ENCODE data around the gene NRM. TPM values are rescaled to one million over a fixed set of nuclear protein-coding genes. Genes with fewer than 3 reads are reported as not detected.

NRM gene
- total RNA-seq, 2 experiments from 2014 or later, result 43.1 to 58.8 TPM

- Mint-ChIP-seq H3K4me1 (peaks cover 32% of the 10 kb centered on the region), H3K27me3 (no peaks in the 10 kb centered on the region), H3K27ac (peak overlapping the region; percentile 95), H3K36me3 (ENCODE audit: low read depth) (peaks cover 68% of the 10 kb centered on the region), H3K4me3 (peak overlapping the region; percentile 100), H3K9me3 (no peaks in the 10 kb centered on the region)
- ChIA-PET CTCF (interaction anchor here (0.6 to 12.7 kb wide), 9 partner anchors 9 to 531 kb away, joined by 3 to 476 read pairs (median 3); partner anchors contain the start of genes DHX16, MDC1 and TUBB), POLR2A (interaction anchor here (0.5 to 1.8 kb wide), 2 partner anchors 32 to 192 kb away, joined by 4 to 5 read pairs; partner anchors contain the start of gene MDC1)
- DNase-seq, result peak; percentile 30
Observed at GRCh38 chr6:30685157-30686008, 5.4 kb downstream of the NRM start.

GRCh38 chr6:30684386-30685156 lies 6.2 kb downstream of the NRM start:
- H3K9me3 Mint-ChIP-seq, result no peaks in the 10 kb centered on the region
- peak overlapping the region; percentile 95 for H3K27ac Mint-ChIP-seq
- peak; percentile 73 for DNase-seq
- ChIA-PET CTCF (interaction anchor here (1.2 to 12.7 kb wide), 7 partner anchors 13 to 201 kb away, joined by 3 to 476 read pairs (median 3); partner anchors contain the start of genes DHX16, MDC1 and TUBB), POLR2A (interaction anchor here (0.5 to 1.8 kb wide), 3 partner anchors 33 to 191 kb away, joined by 4 to 5 read pairs (median 5); partner anchors contain the start of gene MDC1)
- peaks cover 32% of the 10 kb centered on the region for H3K4me1 Mint-ChIP-seq
- peak overlapping the region; percentile 100 for H3K4me3 Mint-ChIP-seq
- no peaks in the 10 kb centered on the region for H3K27me3 Mint-ChIP-seq
- peaks cover 77% of the 10 kb centered on the region for H3K36me3 Mint-ChIP-seq (ENCODE audit: low read depth)

GRCh38 chr6:30683980-30684338 lies 6.8 kb downstream of the NRM start:
- Mint-ChIP-seq H3K4me3 (peak overlapping the region; percentile 100), H3K9me3 (no peaks in the 10 kb centered on the region)
- POLR2A ChIA-PET, result interaction anchor here (0.9 to 1.8 kb wide), 2 partner anchors 33 to 47 kb away, joined by 5 read pairs; partner anchors contain the start of gene MDC1

GRCh38 chr6:30683183-30683979 lies 7.4 kb downstream of the NRM start:
- Mint-ChIP-seq H3K9me3 (no peaks in the 10 kb centered on the region), H3K36me3 (ENCODE audit: low read depth) (peaks cover 85% of the 10 kb centered on the region), H3K4me1 (peaks cover 27% of the 10 kb centered on the region), H3K27me3 (no peaks in the 10 kb centered on the region), H3K4me3 (peak overlapping the region; percentile 100), H3K27ac (peak overlapping the region; percentile 89)
- ChIA-PET CTCF (interaction anchor here (1.4 to 12.7 kb wide), 4 partner anchors 10 to 200 kb away, joined by 3 to 476 read pairs (median 8); partner anchors contain the start of genes DHX16, MDC1 and TUBB), POLR2A (interaction anchor here (0.9 kb wide), 1 partner anchor 47 kb away, joined by 5 read pairs; no protein-coding TSS in a partner anchor)
- DNase-seq, result peak; percentile 25

More at GRCh38 chr6:30683980-30684338, 6.8 kb downstream of the NRM start:
- CTCF ChIA-PET, result interaction anchor here (1.2 to 12.7 kb wide), 5 partner anchors 12 to 201 kb away, joined by 3 to 476 read pairs (median 3); partner anchors contain the start of genes DHX16, MDC1 and TUBB
- H3K27me3 Mint-ChIP-seq, result no peaks in the 10 kb centered on the region
- no peak for DNase-seq
- peaks cover 83% of the 10 kb centered on the region for H3K36me3 Mint-ChIP-seq (ENCODE audit: low read depth)
- peak overlapping the region; percentile 89 for H3K27ac Mint-ChIP-seq
- peaks cover 28% of the 10 kb centered on the region for H3K4me1 Mint-ChIP-seq

GRCh38 chr6:30682143-30683117 lies 8.4 kb downstream of the NRM start:
- CTCF ChIA-PET, result interaction anchor here (0.6 to 12.7 kb wide), 5 partner anchors 8 to 42 kb away, joined by 3 to 476 read pairs (median 4); partner anchors contain the start of genes MDC1 and TUBB
- Mint-ChIP-seq H3K36me3 (ENCODE audit: low read depth) (peaks cover 80% of the 10 kb centered on the region), H3K27me3 (no peaks in the 10 kb centered on the region)

GRCh38 chr6:30681766-30682142 lies 9.0 kb downstream of the NRM start:
- CTCF ChIA-PET, result interaction anchor here (0.6 to 12.7 kb wide), 5 partner anchors 9 to 43 kb away, joined by 3 to 476 read pairs (median 4); partner anchors contain the start of genes MDC1 and TUBB
- peak; percentile 16 for DNase-seq

More at GRCh38 chr6:30682143-30683117, 8.4 kb downstream of the NRM start:
- H3K27ac Mint-ChIP-seq, result peak overlapping the region; percentile 89
- POLR2A ChIA-PET, result interaction anchor here (1.3 to 1.4 kb wide), 3 partner anchors 35 to 67 kb away, joined by 6 to 8 read pairs (median 6); partner anchors contain the start of gene MDC1
- peak; percentile 93 for DNase-seq
- no peaks in the 10 kb centered on the region for H3K9me3 Mint-ChIP-seq
- peaks cover 18% of the 10 kb centered on the region for H3K4me1 Mint-ChIP-seq
- H3K4me3 Mint-ChIP-seq, result peak overlapping the region; percentile 100

GRCh38 chr6:30679765-30680535 lies 10.8 kb downstream of the NRM start:
- POLR2A ChIA-PET, result interaction anchor here (1.4 to 1.6 kb wide), 2 partner anchors 42 to 48 kb away, joined by 4 to 16 read pairs; no protein-coding TSS in a partner anchor
- peaks cover 29% of the 10 kb centered on the region for H3K4me1 Mint-ChIP-seq

More at GRCh38 chr6:30681766-30682142, 9.0 kb downstream of the NRM start:
- POLR2A ChIA-PET, result interaction anchor here (1.3 to 1.4 kb wide), 3 partner anchors 36 to 66 kb away, joined by 6 to 8 read pairs (median 6); partner anchors contain the start of gene MDC1
- Mint-ChIP-seq H3K36me3 (ENCODE audit: low read depth) (peaks cover 87% of the 10 kb centered on the region), H3K4me3 (peak overlapping the region; percentile 100), H3K27ac (peak overlapping the region; percentile 89), H3K4me1 (peaks cover 23% of the 10 kb centered on the region), H3K27me3 (no peaks in the 10 kb centered on the region), H3K9me3 (no peaks in the 10 kb centered on the region)

GRCh38 chr6:30678964-30679726 lies 11.6 kb downstream of the NRM start:
- Mint-ChIP-seq H3K4me1 (peaks cover 29% of the 10 kb centered on the region), H3K4me3 (peak overlapping the region; percentile 100)

More at GRCh38 chr6:30679765-30680535, 10.8 kb downstream of the NRM start:
- Mint-ChIP-seq H3K27me3 (no peaks in the 10 kb centered on the region), H3K27ac (peak overlapping the region; percentile 89), H3K4me3 (peak overlapping the region; percentile 100), H3K36me3 (ENCODE audit: low read depth) (peaks cover 84% of the 10 kb centered on the region), H3K9me3 (no peaks in the 10 kb centered on the region)
- no peak for DNase-seq
- CTCF ChIA-PET, result interaction anchor here (0.5 to 12.7 kb wide), 13 partner anchors 7 to 140 kb away, joined by 3 to 476 read pairs (median 5); partner anchors contain the start of genes ABCF1, DHX16, MDC1 and TUBB

GRCh38 chr6:30676660-30677285 lies 14.0 kb downstream of the NRM start:
- CTCF ChIA-PET, result interaction anchor here (0.6 to 12.7 kb wide), 2 partner anchors 20 to 48 kb away, joined by 5 to 476 read pairs; partner anchors contain the start of genes MDC1 and TUBB

More at GRCh38 chr6:30678964-30679726, 11.6 kb downstream of the NRM start:
- Mint-ChIP-seq H3K27me3 (no peaks in the 10 kb centered on the region), H3K27ac (peak overlapping the region; percentile 73), H3K36me3 (ENCODE audit: low read depth) (peaks cover 78% of the 10 kb centered on the region), H3K9me3 (no peaks in the 10 kb centered on the region)
- peak; percentile 92 for DNase-seq
- ChIA-PET POLR2A (interaction anchor here (0.6 to 1.6 kb wide), 6 partner anchors 38 to 56 kb away, joined by 3 to 16 read pairs (median 4); partner anchors contain the start of gene MDC1), CTCF (interaction anchor here (0.6 to 12.7 kb wide), 31 partner anchors 9 to 401 kb away, joined by 3 to 476 read pairs (median 4); partner anchors contain the start of genes ABCF1, MDC1, MRPS18B and PPP1R10)

More at GRCh38 chr6:30676660-30677285, 14.0 kb downstream of the NRM start:
- Mint-ChIP-seq H3K4me1 (peaks cover 41% of the 10 kb centered on the region), H3K4me3 (no peak overlapping the region), H3K27me3 (no peaks in the 10 kb centered on the region), H3K36me3 (ENCODE audit: low read depth) (peaks cover 55% of the 10 kb centered on the region), H3K27ac (peak overlapping the region; percentile 26), H3K9me3 (no peaks in the 10 kb centered on the region)
- DNase-seq, result no peak
- POLR2A ChIA-PET, result no interaction called here

Measured in activated CD4-positive, alpha-beta T cell treated with anti-CD3 and anti-CD28 coated beads, Interleukin-2, amount 10 ng/mL, durations not matched to agents 7 days and 5 days (primary cell).